CD14-positive monocyte (primary cell): ENCODE measurements around the gene NRSN1. TPM values are rescaled to one million over a fixed set of nuclear protein-coding genes. Genes with fewer than 3 reads are reported as not detected.

Experiments used
- DNase-seq, 3 donors: peaks; one replicate each; pipeline ENCODE4 v3.0.0-alpha.2; 2011 to 2022
- H2AFZ ChIP-seq: 2 replicates; pipeline ENCODE4 v1.6.0; 2012; ENCODE audit warnings: mild to moderate bottlenecking, low read depth, low read length, inconsistent platforms; ENCODE audit not compliant: insufficient read depth, poor library complexity, severe bottlenecking
- H3K27ac ChIP-seq, 2 donors: 1 replicate in 1 of 2; 2 replicates in 1 of 2; pipeline ENCODE4 v1.5.1; 2012 to 2013; ENCODE audit warnings: low read length in 2 of 2, control low read depth in 1 of 2, inconsistent platforms in 1 of 2, low read depth in 1 of 2, mild to moderate bottlenecking in 1 of 2
- H3K27me3 ChIP-seq, 2 donors: one replicate each; pipeline versions ENCODE4 v1.6.0 to v1.6.1; 2011 to 2013; ENCODE audit warnings: low read length in 2 of 2; ENCODE audit not compliant: control insufficient read depth in 2 of 2, insufficient read depth in 2 of 2
- H3K36me3 ChIP-seq, 2 donors: replicated peaks in 1 of 2; 1 replicate in 1 of 2; 2 replicates in 1 of 2; pipeline versions ENCODE4 v1.5.1 to v1.6.1; 2012 to 2013; ENCODE audit warnings: low read length in 2 of 2, control low read depth in 1 of 2, inconsistent platforms in 1 of 2, mild to moderate bottlenecking in 1 of 2; ENCODE audit not compliant: insufficient read depth in 2 of 2, control insufficient read depth in 1 of 2
- H3K4me1 ChIP-seq, 2 donors: 1 replicate in 1 of 2; 2 replicates in 1 of 2; pipeline versions ENCODE4 v1.5.1 to v1.6.1; 2012 to 2013; ENCODE audit warnings: low read length in 2 of 2, control low read depth in 1 of 2, inconsistent platforms in 1 of 2, mild to moderate bottlenecking in 1 of 2, moderate library complexity in 1 of 2; ENCODE audit not compliant: insufficient read depth in 2 of 2, control insufficient read depth in 1 of 2
- H3K4me2 ChIP-seq: replicated peaks from 2 replicates; pipeline ENCODE3; 2012; ENCODE audit warnings: low read length, moderate library complexity, mild to moderate bottlenecking; ENCODE audit not compliant: poor library complexity, severe bottlenecking; ENCODE audit errors: extremely low read depth
- H3K4me3 ChIP-seq, 3 experiments: fragments of 200-600 bp in 1 of 3; sonication (generic) in 1 of 3; replicated peaks in 1 of 3; 1 replicate in 2 of 3; 2 replicates in 1 of 3; pipeline ENCODE4 v1.5.1; 2011 to 2013; ENCODE audit warnings: low read length in 3 of 3, mild to moderate bottlenecking in 3 of 3, control low read depth in 2 of 3, low read depth in 2 of 3, inconsistent platforms in 1 of 3, moderate library complexity in 1 of 3
- H3K79me2 ChIP-seq: 2 replicates; pipeline ENCODE4 v1.6.0; 2012; ENCODE audit warnings: mild to moderate bottlenecking, control low read depth, inconsistent platforms, low read length, moderate library complexity; ENCODE audit not compliant: insufficient read depth
- H3K9ac ChIP-seq: 2 replicates; pipeline ENCODE4 v1.6.0; 2017; ENCODE audit warnings: low read length, mild to moderate bottlenecking; ENCODE audit not compliant: insufficient read depth, poor library complexity, severe bottlenecking
- H3K9me3 ChIP-seq, 2 donors: replicated peaks in 1 of 2; 1 replicate in 1 of 2; 2 replicates in 1 of 2; pipeline versions ENCODE4 v1.5.1 to v1.6.1; 2012 to 2013; ENCODE audit warnings: low read length in 2 of 2, control low read depth in 1 of 2; ENCODE audit not compliant: control insufficient read depth in 1 of 2, insufficient read depth in 1 of 2
- H4K20me1 ChIP-seq: 2 replicates; pipeline ENCODE4 v1.6.0; 2012; ENCODE audit warnings: mild to moderate bottlenecking, low read length, control low read depth, moderate library complexity; ENCODE audit not compliant: insufficient read depth
- H3K27ac Mint-ChIP-seq, 7 donors: one replicate each; pipeline ENCODE4 v1.8.0; 2020; ENCODE audit warnings: mild to moderate bottlenecking in 7 of 7, mixed read lengths in 7 of 7, moderate library complexity in 6 of 7, inconsistent platforms in 2 of 7
- H3K27me3 Mint-ChIP-seq, 3 donors: one replicate each; pipeline ENCODE4 v1.8.0; 2021 to 2022; ENCODE audit warnings: low read depth in 3 of 3, mild to moderate bottlenecking in 3 of 3, mixed read lengths in 3 of 3, moderate library complexity in 3 of 3, inconsistent platforms in 1 of 3
- H3K36me3 Mint-ChIP-seq, 2 donors: one replicate each; pipeline ENCODE4 v1.8.0; 2020; ENCODE audit warnings: mixed read lengths in 2 of 2, inconsistent platforms in 1 of 2, mild to moderate bottlenecking in 1 of 2
- H3K4me1 Mint-ChIP-seq: one replicate; pipeline ENCODE4 v1.8.0; 2020; ENCODE audit warnings: mild to moderate bottlenecking, mixed read lengths
- H3K4me3 Mint-ChIP-seq, 2 donors: one replicate each; pipeline ENCODE4 v1.8.0; 2020; ENCODE audit warnings: mild to moderate bottlenecking in 2 of 2, mixed read lengths in 2 of 2, moderate library complexity in 1 of 2
- H3K9me3 Mint-ChIP-seq, 7 donors: one replicate each; pipeline ENCODE4 v1.8.0; 2020 to 2022; ENCODE audit warnings: mixed read lengths in 7 of 7, mild to moderate bottlenecking in 6 of 7, moderate library complexity in 6 of 7, inconsistent platforms in 2 of 7
- WGBS: methylation state at CpG from one replicate; pipeline ENCODE4 v1.1.5; 2013; ENCODE audit warnings: missing lambda C conversion rate; ENCODE audit not compliant: insufficient coverage; 5-methylcytosine and 5-hydroxymethylcytosine counted together
- intact Hi-C, 2 donors: fragments of 100-400 bp; cut with micrococcal nuclease; formaldehyde crosslinking; loops; one replicate each; pipeline versions ENCODE4 v1.15.0 to v1.15.1; 2023
- polyA plus RNA-seq, 3 donors: library from polyadenylated mRNA; depleted of rRNA in 1 of 3; unstranded in 2 of 3; stranded (reverse) in 1 of 3; fragments of 300-500 nt in 2 of 3; fragments of >200 nt in 1 of 3; fragmentation: Illumina TruSeq in 2 of 3; gene quantifications; 1 replicate in 2 of 3; 2 replicates in 1 of 3; pipeline ENCODE4 v1.2.3, GENCODE V29; 2012 to 2021
- TF ChIP-seq, protein P1 (sequence below): fragments of 200-600 bp; IDR thresholded peaks from one replicate; pipeline ENCODE4 v1.8.0; 2022; ENCODE audit warnings: antibody characterized with exemption, mild to moderate bottlenecking

Gene NRSN1
- polyA plus RNA-seq, 3 donors, result not detected

DNA sequence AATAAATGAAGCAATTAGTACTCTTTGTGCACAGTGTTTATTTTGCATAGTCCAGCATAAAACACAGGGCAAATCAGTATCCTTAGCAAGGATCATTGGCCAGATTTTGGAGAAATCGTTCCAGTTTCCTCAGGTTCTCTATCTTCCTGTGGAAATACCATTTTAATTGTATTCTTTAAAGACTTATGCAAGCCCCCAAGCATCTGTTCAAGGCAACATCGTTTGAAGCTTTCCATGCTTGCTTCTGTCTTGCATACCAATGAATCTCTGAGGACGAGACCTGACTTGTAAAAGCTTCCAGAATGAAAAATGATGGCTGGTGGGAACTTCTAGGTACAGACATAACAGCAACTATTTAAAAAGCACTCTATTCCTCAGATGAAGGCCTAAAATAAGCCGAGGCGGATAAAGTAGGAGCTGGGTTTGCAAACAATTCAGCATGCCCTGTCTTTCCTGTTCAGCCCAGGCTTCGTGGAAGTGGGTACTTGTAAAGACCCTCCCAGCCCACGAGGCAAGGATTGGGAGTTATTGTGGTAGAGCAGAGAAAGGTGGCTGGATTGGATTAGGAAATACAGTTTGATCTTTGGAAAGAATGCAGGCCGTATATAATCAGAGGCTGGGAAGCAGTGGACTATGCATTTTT, 21.6 kb downstream of the NRSN1 start:
- Mint-ChIP-seq H3K27me3 (peaks cover 0 to 3% (median 1%) of the 10 kb centered on the region in 3 donors), H3K4me1 (no peaks in the 10 kb centered on the region), H3K36me3 (no peaks in the 10 kb centered on the region), H3K4me3 (no peak overlapping the region), H3K9me3 (peaks cover 0 to 8% (median 4%) of the 10 kb centered on the region in 7 donors), H3K27ac (no peak overlapping the region)
- peaks cover 0 to 6% of the 10 kb centered on the region in 2 donors for H3K9me3 ChIP-seq
- no peaks in the 10 kb centered on the region for H3K36me3 ChIP-seq
- H3K79me2 ChIP-seq, result no peaks in the 10 kb centered on the region
- DNase-seq, result no peak
- H3K9ac ChIP-seq, result no peak overlapping the region
- no peak overlapping the region for H3K4me3 ChIP-seq
- H4K20me1 ChIP-seq, result no peaks in the 10 kb centered on the region
- no peak overlapping the region for H3K4me2 ChIP-seq
- no peaks in the 10 kb centered on the region for H3K4me1 ChIP-seq
- no peak overlapping the region for H3K27ac ChIP-seq
- H3K27me3 ChIP-seq, result no peaks in the 10 kb centered on the region
- WGBS, result 77% methylated on average over 5 of the region's 8 CpGs
- H2AFZ ChIP-seq, result no peak overlapping the region
- intact Hi-C loops, result no loop called here
- TF ChIP-seq, protein P1, sequence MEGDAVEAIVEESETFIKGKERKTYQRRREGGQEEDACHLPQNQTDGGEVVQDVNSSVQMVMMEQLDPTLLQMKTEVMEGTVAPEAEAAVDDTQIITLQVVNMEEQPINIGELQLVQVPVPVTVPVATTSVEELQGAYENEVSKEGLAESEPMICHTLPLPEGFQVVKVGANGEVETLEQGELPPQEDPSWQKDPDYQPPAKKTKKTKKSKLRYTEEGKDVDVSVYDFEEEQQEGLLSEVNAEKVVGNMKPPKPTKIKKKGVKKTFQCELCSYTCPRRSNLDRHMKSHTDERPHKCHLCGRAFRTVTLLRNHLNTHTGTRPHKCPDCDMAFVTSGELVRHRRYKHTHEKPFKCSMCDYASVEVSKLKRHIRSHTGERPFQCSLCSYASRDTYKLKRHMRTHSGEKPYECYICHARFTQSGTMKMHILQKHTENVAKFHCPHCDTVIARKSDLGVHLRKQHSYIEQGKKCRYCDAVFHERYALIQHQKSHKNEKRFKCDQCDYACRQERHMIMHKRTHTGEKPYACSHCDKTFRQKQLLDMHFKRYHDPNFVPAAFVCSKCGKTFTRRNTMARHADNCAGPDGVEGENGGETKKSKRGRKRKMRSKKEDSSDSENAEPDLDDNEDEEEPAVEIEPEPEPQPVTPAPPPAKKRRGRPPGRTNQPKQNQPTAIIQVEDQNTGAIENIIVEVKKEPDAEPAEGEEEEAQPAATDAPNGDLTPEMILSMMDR, result no peak

DNA sequence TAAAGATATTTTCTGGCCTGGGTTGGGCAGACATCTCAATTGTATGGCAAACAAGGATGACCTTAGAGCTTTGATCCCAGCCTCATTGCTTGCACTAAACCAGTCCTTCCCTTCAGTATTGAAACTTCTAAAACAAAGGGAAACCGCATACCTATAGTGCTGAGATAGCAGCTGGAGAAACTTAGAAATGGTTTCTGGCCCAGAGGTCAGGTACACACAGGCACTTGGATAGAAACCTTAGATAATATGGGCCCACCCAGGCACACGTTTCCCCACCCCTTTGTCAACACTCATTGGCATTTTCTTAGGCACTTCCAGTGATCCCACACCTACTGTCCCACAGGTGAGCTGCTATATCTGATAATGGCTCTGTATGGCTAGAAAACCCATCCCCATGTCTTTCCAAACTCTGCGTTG, 22.1 kb downstream of the NRSN1 start:
- H3K27me3 Mint-ChIP-seq, result peaks cover 0 to 3% (median 1%) of the 10 kb centered on the region in 3 donors
- Histone ChIP-seq H2AFZ (no peak overlapping the region), H3K4me2 (no peak overlapping the region), H3K36me3 (no peaks in the 10 kb centered on the region), H3K27ac (no peak overlapping the region), H3K79me2 (no peaks in the 10 kb centered on the region), H3K4me3 (no peak overlapping the region), H3K27me3 (no peaks in the 10 kb centered on the region), H3K9me3 (peaks cover 0 to 4% of the 10 kb centered on the region in 2 donors), H3K9ac (no peak overlapping the region), H3K4me1 (no peaks in the 10 kb centered on the region), H4K20me1 (no peaks in the 10 kb centered on the region)
- H3K9me3 Mint-ChIP-seq, result peaks cover 0 to 7% (median 4%) of the 10 kb centered on the region in 7 donors
- no peak overlapping the region for H3K27ac Mint-ChIP-seq
- H3K4me3 Mint-ChIP-seq, result no peak overlapping the region
- TF ChIP-seq, protein P1, result no peak
- intact Hi-C loops, result no loop called here
- no CpG with 5 or more reads among the region's 3 CpGs for WGBS
- H3K4me1 Mint-ChIP-seq, result no peaks in the 10 kb centered on the region
- no peak for DNase-seq
- no peaks in the 10 kb centered on the region for H3K36me3 Mint-ChIP-seq
